HepG2 (cell line): ENCODE measurements around the gene TSPAN31. TPM values are rescaled to one million over a fixed set of nuclear protein-coding genes. Genes with fewer than 3 reads are reported as not detected.

ENCODE experiments used
- ATF7-NPFF ChIP-seq: sonication (generic); formaldehyde crosslinking; IDR thresholded peaks from 2 replicates; pipeline ENCODE4 v1.8.1; 2023; ENCODE audit warnings: mild to moderate bottlenecking, low read depth, missing genetic modification reagents, moderate library complexity
- CENPT ChIP-seq: sonication (generic); formaldehyde crosslinking; IDR thresholded peaks from 2 replicates; pipeline ENCODE4 v1.8.0; 2022; ENCODE audit warnings: low read depth, mild to moderate bottlenecking, moderate library complexity, missing genetic modification reagents
- MLLT10 ChIP-seq: sonication (generic); formaldehyde crosslinking; IDR thresholded peaks from 2 replicates; pipeline ENCODE4 v1.4.0; 2020; ENCODE audit warnings: missing genetic modification reagents
- MXI1 ChIP-seq: IDR thresholded peaks from 3 replicates; pipeline ENCODE4 v1.6.1; 2012; ENCODE audit warnings: low read depth, low read length, inconsistent platforms, borderline replicate concordance
- NFE2L2 ChIP-seq: fragments of 150-350 bp; IDR thresholded peaks from 2 replicates; pipeline ENCODE4 v1.6.1; 2014; ENCODE audit warnings: low read length
- PRDM15 ChIP-seq: sonication (generic); formaldehyde crosslinking; IDR thresholded peaks from 2 replicates; pipeline ENCODE4 v1.4.0; 2020; ENCODE audit warnings: missing genetic modification reagents
- RBM22 ChIP-seq: fragments of 200-400 bp; formaldehyde crosslinking; optimal IDR thresholded peaks from 2 replicates; pipeline ENCODE3; 2017; ENCODE audit warnings: mild to moderate bottlenecking, low read length, moderate library complexity
- SKIL ChIP-seq: sonication (generic); formaldehyde crosslinking; IDR thresholded peaks from 2 replicates; pipeline ENCODE4 v1.8.0; 2022; ENCODE audit warnings: missing genetic modification reagents, mild to moderate bottlenecking, moderate library complexity, borderline replicate concordance
- SP4 ChIP-seq: sonication (generic); formaldehyde crosslinking; IDR thresholded peaks from 2 replicates; pipeline ENCODE4 v1.8.1; 2023; ENCODE audit warnings: mild to moderate bottlenecking, missing genetic modification reagents
- THYN1 ChIP-seq: sonication (generic); formaldehyde crosslinking; IDR thresholded peaks from 2 replicates; pipeline ENCODE4 v1.8.1; 2023; ENCODE audit warnings: low read depth, mild to moderate bottlenecking, moderate library complexity, missing genetic modification reagents, borderline replicate concordance
- ZFX ChIP-seq: sonication (generic); formaldehyde crosslinking; IDR thresholded peaks from 2 replicates; pipeline ENCODE4 v1.4.0; 2020; ENCODE audit warnings: mild to moderate bottlenecking, low read depth, missing genetic modification reagents, moderate library complexity
- ZNF180 ChIP-seq: sonication (generic); formaldehyde crosslinking; IDR thresholded peaks from 2 replicates; pipeline ENCODE4 v1.4.0; 2020; ENCODE audit warnings: low read depth, missing genetic modification reagents, borderline replicate concordance
- ZNF367 ChIP-seq: sonication (generic); formaldehyde crosslinking; IDR thresholded peaks from 2 replicates; pipeline ENCODE4 v1.4.0; 2020; ENCODE audit warnings: missing genetic modification reagents, borderline replicate concordance
- ZNF460 ChIP-seq: sonication (generic); formaldehyde crosslinking; IDR thresholded peaks from 2 replicates; pipeline ENCODE4 v1.5.1; 2020; ENCODE audit warnings: missing genetic modification reagents, mild to moderate bottlenecking, borderline replicate concordance
- ZNF549 ChIP-seq: sonication (generic); formaldehyde crosslinking; IDR thresholded peaks from 2 replicates; pipeline ENCODE4 v1.5.0; 2020; ENCODE audit warnings: missing genetic modification reagents
- polyA plus RNA-seq, 8 experiments: library from polyadenylated mRNA; depleted of rRNA in 3 of 8; stranded (reverse) in 7 of 8; unstranded in 1 of 8; fragments of >200 nt; fragmentation: Illumina TruSeq in 4 of 8; extraction: Trizol in 4 of 8; gene quantifications; 2 replicates each; pipeline versions ENCODE4 v1.2.1 to v1.2.3, GENCODE V29; 2011 to 2016; ENCODE audit warnings: low read depth in 4 of 8, missing spikeins in 1 of 8, mixed read lengths in 1 of 8; ENCODE audit not compliant: insufficient read depth in 1 of 8
- total RNA-seq, 5 experiments: library from RNA; depleted of rRNA; stranded (reverse); fragments of >200 nt; fragmentation: Illumina TruSeq; extraction: Trizol; gene quantifications; 2 replicates each; pipeline ENCODE4 v1.2.3, GENCODE V29; 2016; ENCODE audit warnings: low read depth in 1 of 5
- TF ChIP-seq, protein P1 (sequence below), 2 experiments: sonication (generic) in 1 of 2; formaldehyde crosslinking in 1 of 2; IDR thresholded peaks; 2 replicates each; pipeline versions ENCODE4 v1.6.1 to v1.9.0; 2014 to 2022; ENCODE audit warnings: antibody characterized with exemption in 1 of 2, borderline replicate concordance in 1 of 2, inconsistent platforms in 1 of 2, low read depth in 1 of 2, missing genetic modification reagents in 1 of 2

Gene TSPAN31
- total and polyA plus RNA-seq, 2 of the 13 experiments (the other 11 are each of a cell fraction or from before 2014, with no cell fraction given) = 10.4 to 24.6 TPM

- TF ChIP-seq PRDM15 (CRISPR knock-in tag) (0 out of 2 replicates have a peak, but pooled peaks have one; percentile 42), ZFX (CRISPR knock-in tag) (peak; percentile 84), NFE2L2 (no peak), ZNF367 (CRISPR knock-in tag) (no peak), MXI1 (0 out of 3 replicates have a peak, but pooled peaks have one; percentile 31), THYN1 (CRISPR knock-in tag) (no peak), ZNF180 (CRISPR knock-in tag) (no peak), RBM22 (no peak), CENPT (CRISPR knock-in tag) (no peak), MLLT10 (CRISPR knock-in tag) (no peak), SP4 (CRISPR knock-in tag) (peak; percentile 38; the same call in 1 of the 2 replicates), ZNF460 (CRISPR knock-in tag) (no peak), ATF7-NPFF (CRISPR knock-in tag) (peak; percentile 59; the same call in 1 of the 2 replicates), ZNF549 (CRISPR knock-in tag) (no peak), SKIL (CRISPR knock-in tag) (no peak)
- TF ChIP-seq, protein P1, sequence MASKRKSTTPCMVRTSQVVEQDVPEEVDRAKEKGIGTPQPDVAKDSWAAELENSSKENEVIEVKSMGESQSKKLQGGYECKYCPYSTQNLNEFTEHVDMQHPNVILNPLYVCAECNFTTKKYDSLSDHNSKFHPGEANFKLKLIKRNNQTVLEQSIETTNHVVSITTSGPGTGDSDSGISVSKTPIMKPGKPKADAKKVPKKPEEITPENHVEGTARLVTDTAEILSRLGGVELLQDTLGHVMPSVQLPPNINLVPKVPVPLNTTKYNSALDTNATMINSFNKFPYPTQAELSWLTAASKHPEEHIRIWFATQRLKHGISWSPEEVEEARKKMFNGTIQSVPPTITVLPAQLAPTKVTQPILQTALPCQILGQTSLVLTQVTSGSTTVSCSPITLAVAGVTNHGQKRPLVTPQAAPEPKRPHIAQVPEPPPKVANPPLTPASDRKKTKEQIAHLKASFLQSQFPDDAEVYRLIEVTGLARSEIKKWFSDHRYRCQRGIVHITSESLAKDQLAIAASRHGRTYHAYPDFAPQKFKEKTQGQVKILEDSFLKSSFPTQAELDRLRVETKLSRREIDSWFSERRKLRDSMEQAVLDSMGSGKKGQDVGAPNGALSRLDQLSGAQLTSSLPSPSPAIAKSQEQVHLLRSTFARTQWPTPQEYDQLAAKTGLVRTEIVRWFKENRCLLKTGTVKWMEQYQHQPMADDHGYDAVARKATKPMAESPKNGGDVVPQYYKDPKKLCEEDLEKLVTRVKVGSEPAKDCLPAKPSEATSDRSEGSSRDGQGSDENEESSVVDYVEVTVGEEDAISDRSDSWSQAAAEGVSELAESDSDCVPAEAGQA (IDR thresholded peaks at IDR 0.05; ENCODE audit: low read depth) = no peak
- TF ChIP-seq, protein P1 (CRISPR knock-in tag; IDR thresholded peaks at IDR 0.05; ENCODE audit: borderline replicate concordance) = no peak; the same call in 1 of the 2 replicates
Measured at GRCh38 chr12:57755454-57756372, 10.9 kb downstream of the TSPAN31 start (continued).
